ENCODE measurements around the gene USP40. TPM values are rescaled to one million over a fixed set of nuclear protein-coding genes. Genes with fewer than 3 reads are reported as not detected.
A peak's percentile ranks its signal among the peaks of the same experiment; 100 is the strongest.

The USP40 gene
- total RNA-seq, 1 donor from 2014 or later: 20.0 TPM

- peaks cover 99% of the 10 kb centered on the region for H3K36me3 ChIP-seq
- no peak overlapping the region for H3K27ac ChIP-seq (replicated peaks)
- no peak for TF ChIP-seq CTCF (IDR thresholded peaks at IDR 0.05; ENCODE audit: borderline replicate concordance)
- DNase-seq: no peak
- no peaks in the 10 kb centered on the region for H3K9me3 ChIP-seq (replicated peaks)
- peaks cover 2% of the 10 kb centered on the region for H3K4me1 ChIP-seq
- intact Hi-C loops (cut with micrococcal nuclease): no loop called here
- no peaks in the 10 kb centered on the region for H3K27me3 ChIP-seq (ENCODE audit: low read depth)
- no peak overlapping the region for H3K4me3 ChIP-seq
Measured at GRCh38 chr2:233455491-233455890, 111.1 kb downstream of the USP40 start.

GRCh38 chr2:233455006-233455405 is 111.6 kb downstream of the USP40 start:
- Histone ChIP-seq H3K4me3 (no peak overlapping the region), H3K27me3 (ENCODE audit: low read depth) (no peaks in the 10 kb centered on the region), H3K27ac (replicated peaks) (no peak overlapping the region), H3K36me3 (peaks cover 99% of the 10 kb centered on the region), H3K4me1 (no peaks in the 10 kb centered on the region), H3K9me3 (replicated peaks) (no peaks in the 10 kb centered on the region)
- intact Hi-C loops (cut with micrococcal nuclease): no loop called here
- TF ChIP-seq CTCF (IDR thresholded peaks at IDR 0.05; ENCODE audit: borderline replicate concordance): no peak
- DNase-seq: no peak

GRCh38 chr2:233453916-233454315 is 112.7 kb downstream of the USP40 start:
- no peak for TF ChIP-seq CTCF (IDR thresholded peaks at IDR 0.05; ENCODE audit: borderline replicate concordance)
- H3K27ac ChIP-seq (replicated peaks): no peak overlapping the region
- intact Hi-C loops (cut with micrococcal nuclease): no loop called here
- H3K4me3 ChIP-seq: no peak overlapping the region
- H3K4me1 ChIP-seq: peaks cover 3% of the 10 kb centered on the region
- DNase-seq: no peak
- H3K9me3 ChIP-seq (replicated peaks): no peaks in the 10 kb centered on the region
- H3K36me3 ChIP-seq: peaks cover 100% of the 10 kb centered on the region
- no peaks in the 10 kb centered on the region for H3K27me3 ChIP-seq (ENCODE audit: low read depth)

GRCh38 chr2:233453111-233453915 is 113.3 kb downstream of the USP40 start:
- Histone ChIP-seq H3K4me3 (no peak overlapping the region), H3K4me1 (peaks cover 8% of the 10 kb centered on the region), H3K9me3 (replicated peaks) (no peaks in the 10 kb centered on the region), H3K36me3 (peaks cover 100% of the 10 kb centered on the region), H3K27me3 (ENCODE audit: low read depth) (no peaks in the 10 kb centered on the region), H3K27ac (replicated peaks) (peak overlapping the region; percentile 59)
- intact Hi-C loops (cut with micrococcal nuclease): no loop called here
- DNase-seq: no peak
- no peak for TF ChIP-seq CTCF (IDR thresholded peaks at IDR 0.05; ENCODE audit: borderline replicate concordance)

- Histone ChIP-seq H3K4me1 (peaks cover 8% of the 10 kb centered on the region), H3K36me3 (peaks cover 97% of the 10 kb centered on the region), H3K27ac (replicated peaks) (peak overlapping the region; percentile 59), H3K9me3 (replicated peaks) (no peaks in the 10 kb centered on the region), H3K27me3 (ENCODE audit: low read depth) (no peaks in the 10 kb centered on the region), H3K4me3 (no peak overlapping the region)
- no peak for DNase-seq
- intact Hi-C loops (cut with micrococcal nuclease): no loop called here
- TF ChIP-seq CTCF (IDR thresholded peaks at IDR 0.05; ENCODE audit: borderline replicate concordance): no peak
Measured at GRCh38 chr2:233451950-233452349, 114.6 kb downstream of the USP40 start.
